MM.1S (cell line): ENCODE results near the gene DDIT4.

ENCODE experiments used
- DNase-seq: peaks from one replicate; pipeline ENCODE4 v3.0.0-alpha.2; 2015
- H2AFZ ChIP-seq: fragments of 300-600 bp; sonication (generic); 2 replicates; pipeline ENCODE4 v1.6.0; 2016; ENCODE audit warnings: antibody characterized with exemption, low read length
- H3F3A ChIP-seq: fragments of 300-600 bp; sonication (generic); 2 replicates; pipeline ENCODE4 v1.6.1; 2016; ENCODE audit warnings: mild to moderate bottlenecking, antibody characterized with exemption, low read length, moderate library complexity, mixed read lengths; ENCODE audit not compliant: insufficient read depth
- H3K27ac ChIP-seq: fragments of 300-600 bp; sonication (generic); 2 replicates; pipeline ENCODE4 v1.5.1; 2016; ENCODE audit warnings: mild to moderate bottlenecking, low read length
- H3K27me3 ChIP-seq: fragments of 300-600 bp; sonication (generic); replicated peaks from 2 replicates; pipeline ENCODE4 v1.6.0; 2016; ENCODE audit warnings: low read length; ENCODE audit not compliant: insufficient read depth
- H3K36me3 ChIP-seq: fragments of 300-600 bp; sonication (generic); replicated peaks from 2 replicates; pipeline ENCODE4 v1.6.1; 2016; ENCODE audit warnings: mild to moderate bottlenecking, low read length, mixed read lengths; ENCODE audit not compliant: insufficient read depth
- H3K4me1 ChIP-seq: fragments of 300-600 bp; sonication (generic); 2 replicates; pipeline ENCODE4 v1.6.1; 2016; ENCODE audit warnings: low read length, mixed read lengths
- H3K4me2 ChIP-seq: fragments of 300-600 bp; sonication (generic); 2 replicates; pipeline ENCODE4 v1.6.0; 2016; ENCODE audit warnings: low read depth, low read length
- H3K4me3 ChIP-seq: fragments of 300-600 bp; sonication (generic); 2 replicates; pipeline ENCODE4 v1.5.1; 2016; ENCODE audit warnings: low read length, mixed read lengths
- H3K79me2 ChIP-seq: fragments of 300-600 bp; sonication (generic); 2 replicates; pipeline ENCODE4 v1.6.1; 2016; ENCODE audit warnings: mixed run types, low read length, mixed read lengths
- H3K9ac ChIP-seq: fragments of 300-600 bp; sonication (generic); 2 replicates; pipeline ENCODE4 v1.6.1; 2016; ENCODE audit warnings: low read length, mixed read lengths
- H3K9me2 ChIP-seq: fragments of 300-600 bp; sonication (generic); replicated peaks from 2 replicates; pipeline ENCODE4 v1.6.1; 2016; ENCODE audit warnings: mild to moderate bottlenecking, low read length, mixed read lengths; ENCODE audit not compliant: insufficient read depth
- H3K9me3 ChIP-seq: fragments of 300-600 bp; sonication (generic); replicated peaks from 2 replicates; pipeline ENCODE4 v1.6.1; 2016; ENCODE audit warnings: mild to moderate bottlenecking, low read length, mixed read lengths; ENCODE audit not compliant: insufficient read depth
- H4K20me1 ChIP-seq: fragments of 300-600 bp; sonication (generic); 2 replicates; pipeline ENCODE4 v1.6.1; 2016; ENCODE audit warnings: mild to moderate bottlenecking, low read length, moderate library complexity, mixed read lengths; ENCODE audit not compliant: insufficient read depth
- EZH2 ChIP-seq: fragments of 300-600 bp; sonication (generic); optimal IDR thresholded peaks from 2 replicates; pipeline ENCODE3; 2017; ENCODE audit warnings: low read depth, mild to moderate bottlenecking, antibody characterized with exemption, low read length, mixed read lengths
- EZH2phosphoT487 ChIP-seq: fragments of 300-600 bp; sonication (generic); IDR thresholded peaks from 2 replicates; pipeline ENCODE4 v1.6.1; 2018; ENCODE audit warnings: antibody characterized with exemption, low read length
- TF ChIP-seq, protein P1 (sequence below): fragments of 300-600 bp; sonication (generic); IDR thresholded peaks from 2 replicates; pipeline ENCODE4 v1.5.1; 2016; ENCODE audit warnings: antibody characterized with exemption, low read length, mixed read lengths

Gene DDIT4

DNA sequence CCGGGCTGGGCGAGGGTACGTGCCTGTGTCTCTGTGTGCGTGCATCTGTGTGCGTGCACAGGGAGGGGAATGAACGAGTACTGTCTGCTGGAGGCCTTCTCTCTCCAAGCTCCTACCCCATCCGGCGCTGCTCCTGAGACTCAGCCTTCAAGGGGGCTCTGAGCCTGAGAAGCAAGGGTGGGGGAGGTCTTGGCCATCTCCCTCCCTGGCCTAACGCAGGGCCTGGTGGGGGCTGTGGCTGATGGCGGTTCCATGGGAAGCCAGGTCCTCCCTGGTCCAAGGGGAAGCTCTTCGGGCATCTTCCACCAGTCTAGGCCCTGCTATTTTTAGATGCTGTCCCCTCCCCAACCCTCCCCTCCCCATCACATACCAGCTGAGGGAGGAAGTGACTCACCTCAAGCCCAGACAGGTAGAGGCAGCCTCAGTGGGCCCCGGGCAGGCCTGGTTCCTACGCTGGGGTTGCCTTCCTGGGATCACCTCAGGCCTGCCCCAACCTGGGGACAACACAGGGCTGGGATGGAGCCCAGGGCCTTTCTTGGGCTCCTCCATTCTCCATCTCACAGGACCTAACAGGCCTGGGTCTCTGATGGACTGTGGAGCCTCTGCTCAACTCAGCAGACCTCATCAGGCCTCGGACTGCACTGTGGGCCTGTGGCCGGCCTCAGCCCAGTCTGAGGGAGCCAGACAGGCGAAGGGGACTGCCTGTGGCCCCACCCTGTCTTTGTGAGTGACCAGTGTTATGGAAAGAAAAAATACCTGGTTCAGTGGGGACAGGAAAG is 48.7 kb downstream of the DDIT4 start:
- no peaks in the 10 kb centered on the region for H3K27me3 ChIP-seq
- TF ChIP-seq EZH2phosphoT487 (no peak), EZH2 (no peak)
- TF ChIP-seq, protein P1, sequence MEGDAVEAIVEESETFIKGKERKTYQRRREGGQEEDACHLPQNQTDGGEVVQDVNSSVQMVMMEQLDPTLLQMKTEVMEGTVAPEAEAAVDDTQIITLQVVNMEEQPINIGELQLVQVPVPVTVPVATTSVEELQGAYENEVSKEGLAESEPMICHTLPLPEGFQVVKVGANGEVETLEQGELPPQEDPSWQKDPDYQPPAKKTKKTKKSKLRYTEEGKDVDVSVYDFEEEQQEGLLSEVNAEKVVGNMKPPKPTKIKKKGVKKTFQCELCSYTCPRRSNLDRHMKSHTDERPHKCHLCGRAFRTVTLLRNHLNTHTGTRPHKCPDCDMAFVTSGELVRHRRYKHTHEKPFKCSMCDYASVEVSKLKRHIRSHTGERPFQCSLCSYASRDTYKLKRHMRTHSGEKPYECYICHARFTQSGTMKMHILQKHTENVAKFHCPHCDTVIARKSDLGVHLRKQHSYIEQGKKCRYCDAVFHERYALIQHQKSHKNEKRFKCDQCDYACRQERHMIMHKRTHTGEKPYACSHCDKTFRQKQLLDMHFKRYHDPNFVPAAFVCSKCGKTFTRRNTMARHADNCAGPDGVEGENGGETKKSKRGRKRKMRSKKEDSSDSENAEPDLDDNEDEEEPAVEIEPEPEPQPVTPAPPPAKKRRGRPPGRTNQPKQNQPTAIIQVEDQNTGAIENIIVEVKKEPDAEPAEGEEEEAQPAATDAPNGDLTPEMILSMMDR: no peak
- no peak overlapping the region for H2AFZ ChIP-seq
- H3K4me2 ChIP-seq: no peak overlapping the region
- H3K27ac ChIP-seq: no peak overlapping the region
- no peaks in the 10 kb centered on the region for H4K20me1 ChIP-seq
- no peaks in the 10 kb centered on the region for H3K9me3 ChIP-seq
- H3K9me2 ChIP-seq: no peaks in the 10 kb centered on the region
- no peaks in the 10 kb centered on the region for H3K79me2 ChIP-seq
- H3K4me1 ChIP-seq: peaks cover 44% of the 10 kb centered on the region
- H3F3A ChIP-seq: peaks cover 28% of the 10 kb centered on the region
- no peak for DNase-seq
- no peak overlapping the region for H3K4me3 ChIP-seq
- H3K36me3 ChIP-seq: no peaks in the 10 kb centered on the region
- H3K9ac ChIP-seq: no peak overlapping the region

DNA sequence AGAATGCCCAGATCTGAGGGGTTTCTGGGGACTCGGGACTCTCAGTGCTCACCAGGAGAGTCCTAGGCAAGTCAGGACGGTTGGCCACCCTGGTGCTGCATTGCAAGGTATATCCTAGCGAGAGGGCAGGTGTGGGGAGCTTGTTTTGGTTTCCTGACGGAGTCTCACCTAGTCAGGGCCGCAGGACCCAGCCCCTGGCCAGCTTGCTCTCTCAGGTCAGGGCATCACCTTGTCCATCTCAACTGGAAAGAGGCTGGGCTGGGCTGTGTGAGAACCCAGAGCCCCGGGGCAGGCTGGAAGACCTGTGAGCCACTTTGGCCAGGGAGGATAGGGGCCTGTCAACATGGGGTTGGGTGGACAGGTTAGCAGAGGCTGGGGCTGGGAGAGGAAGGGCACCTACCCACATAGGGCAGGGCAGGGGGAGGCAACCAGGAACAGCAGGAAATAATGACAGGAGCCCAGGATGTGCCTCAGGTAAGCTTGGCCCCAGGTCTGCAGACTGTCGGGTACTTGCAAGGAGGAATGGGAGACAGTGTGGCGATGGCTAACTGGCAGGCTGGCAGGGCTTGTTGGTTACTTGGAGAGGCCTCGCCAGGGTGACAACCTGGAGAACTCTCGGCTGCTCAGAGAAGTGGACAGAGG is 49.5 kb downstream of the DDIT4 start:
- no peaks in the 10 kb centered on the region for H3K9me3 ChIP-seq
- H3K9ac ChIP-seq: no peak overlapping the region
- no peak overlapping the region for H3K4me3 ChIP-seq
- TF ChIP-seq EZH2phosphoT487 (no peak), EZH2 (no peak)
- TF ChIP-seq, protein P1: no peak
- no peaks in the 10 kb centered on the region for H4K20me1 ChIP-seq
- DNase-seq: no peak
- H3K27me3 ChIP-seq: no peaks in the 10 kb centered on the region
- H3F3A ChIP-seq: peaks cover 28% of the 10 kb centered on the region
- no peaks in the 10 kb centered on the region for H3K79me2 ChIP-seq
- no peak overlapping the region for H3K4me2 ChIP-seq
- H3K36me3 ChIP-seq: no peaks in the 10 kb centered on the region
- no peak overlapping the region for H3K27ac ChIP-seq
- no peaks in the 10 kb centered on the region for H3K9me2 ChIP-seq
- no peak overlapping the region for H2AFZ ChIP-seq
- peaks cover 43% of the 10 kb centered on the region for H3K4me1 ChIP-seq

DNA sequence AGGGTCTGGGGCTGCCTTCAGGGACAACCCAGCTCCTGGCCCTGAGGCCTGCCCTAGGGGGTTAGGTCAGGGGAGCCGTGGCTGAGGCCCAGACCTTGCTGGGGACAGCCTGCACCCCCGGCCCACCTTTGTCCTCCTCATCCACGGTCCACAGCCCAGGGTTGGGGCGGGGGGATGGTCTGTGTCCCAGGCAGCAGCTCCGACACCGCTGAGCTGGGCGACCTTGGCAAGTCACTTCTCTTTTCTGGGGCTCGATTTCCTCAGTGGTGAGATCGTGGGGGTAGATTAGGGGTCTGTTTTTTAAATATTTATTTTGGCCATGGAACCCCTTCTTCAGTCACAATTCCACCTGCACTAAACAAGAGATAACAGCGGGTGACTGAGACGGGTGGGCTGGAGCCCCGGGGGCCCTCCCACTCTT is 50.1 kb downstream of the DDIT4 start:
- no peak overlapping the region for H3K4me3 ChIP-seq
- peaks cover 40% of the 10 kb centered on the region for H3K4me1 ChIP-seq
- H3K27ac ChIP-seq: no peak overlapping the region
- H3K27me3 ChIP-seq: no peaks in the 10 kb centered on the region
- H3K9ac ChIP-seq: no peak overlapping the region
- H3K9me3 ChIP-seq: no peaks in the 10 kb centered on the region
- no peak for DNase-seq
- no peak overlapping the region for H2AFZ ChIP-seq
- no peaks in the 10 kb centered on the region for H3K79me2 ChIP-seq
- H3K4me2 ChIP-seq: no peak overlapping the region
- no peaks in the 10 kb centered on the region for H3K9me2 ChIP-seq
- H4K20me1 ChIP-seq: no peaks in the 10 kb centered on the region
- H3K36me3 ChIP-seq: no peaks in the 10 kb centered on the region
- TF ChIP-seq, protein P1: no peak
- TF ChIP-seq EZH2: no peak
- no peak for TF ChIP-seq EZH2phosphoT487
- peaks cover 28% of the 10 kb centered on the region for H3F3A ChIP-seq
